Measurements from ENCODE around the gene SETBP1.

- TF ChIP-seq CREB5 (CRISPR knock-in tag; IDR thresholded peaks at IDR 0.05; ENCODE audit: low read depth) (no peak), CSRNP3 (CRISPR knock-in tag; IDR thresholded peaks at IDR 0.05) (no peak), PATZ1 (CRISPR knock-in tag; IDR thresholded peaks at IDR 0.05; ENCODE audit: borderline replicate concordance) (no peak), ZNF70 (CRISPR knock-in tag; IDR thresholded peaks at IDR 0.05) (no peak), ZFP30 (CRISPR knock-in tag; IDR thresholded peaks at IDR 0.05) (no peak), ARNTL (CRISPR knock-in tag; IDR thresholded peaks at IDR 0.05; ENCODE audit: borderline replicate concordance, low read depth) (no peak), BACH2 (CRISPR knock-in tag; IDR thresholded peaks at IDR 0.05; ENCODE audit: borderline replicate concordance) (no peak), CSDC2 (CRISPR knock-in tag; IDR thresholded peaks at IDR 0.05) (no peak), ZNF8 (CRISPR knock-in tag; IDR thresholded peaks at IDR 0.05) (no peak), ZFP3 (CRISPR knock-in tag; IDR thresholded peaks at IDR 0.05) (no peak), RARB (CRISPR knock-in tag; IDR thresholded peaks at IDR 0.05) (no peak), ESRRG (CRISPR knock-in tag; IDR thresholded peaks at IDR 0.05) (no peak), PPARA (CRISPR knock-in tag; IDR thresholded peaks at IDR 0.05; ENCODE audit: borderline replicate concordance) (no peak), ISL1 (CRISPR knock-in tag; IDR thresholded peaks at IDR 0.05) (no peak)
These were observed 219.1 kb downstream of the SETBP1 start for GRCh38 chr18:44899832-44900231.

Measured in SK-N-SH treated with all-trans-retinoic acid at 6 μM for 48 hours (cell line).